Thyroid gland (tissue), 4 donors: Measurements from ENCODE around the gene TMPRSS6. TPM values are rescaled to one million over a fixed set of nuclear protein-coding genes. Genes with fewer than 3 reads are reported as not detected.

Experiments used
- DNase-seq, 2 donors: peaks; one replicate each; pipeline ENCODE4 v3.0.0-alpha.2; 2019
- H3K27ac ChIP-seq, 3 donors: fragments of 200-600 bp; sonication (generic); 1 replicate in 2 of 3; 2 replicates in 1 of 3; pipeline ENCODE4 v1.5.1; 2016 to 2019; ENCODE audit warnings: mild to moderate bottlenecking in 1 of 3, moderate library complexity in 1 of 3
- H3K27me3 ChIP-seq: fragments of 200-600 bp; sonication (generic); one replicate; pipeline ENCODE4 v1.5.1; 2019
- H3K36me3 ChIP-seq, 2 donors: fragments of 200-600 bp; sonication (generic); one replicate each; pipeline ENCODE4 v1.5.1; 2016 to 2019
- H3K4me1 ChIP-seq, 2 donors: fragments of 200-600 bp; sonication (generic); one replicate each; pipeline ENCODE4 v1.5.1; 2017 to 2019
- H3K4me3 ChIP-seq, 3 donors: fragments of 200-600 bp; sonication (generic); replicated peaks in 1 of 3; 1 replicate in 2 of 3; 2 replicates in 1 of 3; pipeline ENCODE4 v1.5.1; 2016; ENCODE audit warnings: mild to moderate bottlenecking in 1 of 3
- H3K9me3 ChIP-seq: fragments of 200-600 bp; sonication (generic); one replicate; pipeline ENCODE4 v1.5.1; 2017
- CTCF ChIP-seq, 6 experiments: fragments of 200-600 bp in 3 of 6; fragments of 450-650 bp in 3 of 6; sonication (generic) in 3 of 6; IDR thresholded peaks; one replicate each; pipeline ENCODE4 v1.5.1; 2016 to 2019; ENCODE audit warnings: antibody characterized with exemption in 6 of 6, mild to moderate bottlenecking in 2 of 6, inconsistent platforms in 1 of 6, moderate library complexity in 1 of 6
- POLR2A ChIP-seq, 2 donors: fragments of 450-650 bp; IDR thresholded peaks; one replicate each; pipeline ENCODE4 v1.6.1; 2017; ENCODE audit warnings: antibody characterized with exemption in 2 of 2, mild to moderate bottlenecking in 2 of 2, moderate library complexity in 1 of 2
- WGBS, 2 donors: methylation state at CpG; one replicate each; pipeline ENCODE4 v1.1.5; 2017; 5-methylcytosine and 5-hydroxymethylcytosine counted together
- intact Hi-C: fragments of 100-400 bp; cut with DNase I; formaldehyde crosslinking; loops from one replicate; pipeline ENCODE4 v1.15.1; 2023
- total RNA-seq, 4 donors: library from RNA; depleted of rRNA; stranded (reverse); fragments of >200 nt; gene quantifications; one replicate each; pipeline ENCODE4 v1.2.3, GENCODE V29; 2016

The TMPRSS6 gene
- total RNA-seq, 4 donors from 2014 or later, result 0.50 TPM; not detected in 3

- no peaks in the 10 kb centered on the region for H3K36me3 ChIP-seq
- H3K27ac ChIP-seq, result no peak overlapping the region
- 94 to 100% methylated on average over 1 to 10 of the region's 16 CpGs for WGBS, 2 donors
- DNase-seq, result no peak
- H3K4me1 ChIP-seq, result peaks cover 0 to 7% of the 10 kb centered on the region in 2 donors
- intact Hi-C loops, result no loop called here
- no peak for TF ChIP-seq POLR2A (IDR thresholded peaks at IDR 0.05)
- no peak for TF ChIP-seq CTCF (IDR thresholded peaks at IDR 0.05)
- no peaks in the 10 kb centered on the region for H3K27me3 ChIP-seq
- no peaks in the 10 kb centered on the region for H3K9me3 ChIP-seq
- no peak overlapping the region for H3K4me3 ChIP-seq
Measured at GRCh38 chr22:37140686-37141323, 31.3 kb upstream of the TMPRSS6 start.

GRCh38 chr22:37139762-37140161 is 30.2 kb upstream of the TMPRSS6 start:
- no peak for DNase-seq
- no peaks in the 10 kb centered on the region for H3K4me1 ChIP-seq
- H3K27ac ChIP-seq, result no peak overlapping the region
- H3K27me3 ChIP-seq, result no peaks in the 10 kb centered on the region
- intact Hi-C loops, result no loop called here
- H3K36me3 ChIP-seq, result no peaks in the 10 kb centered on the region
- TF ChIP-seq POLR2A (IDR thresholded peaks at IDR 0.05), result no peak
- TF ChIP-seq CTCF (IDR thresholded peaks at IDR 0.05), result no peak
- 75 to 78% methylated on average over 5 to 7 of the region's 7 CpGs for WGBS, 2 donors
- H3K4me3 ChIP-seq, result no peak overlapping the region
- no peaks in the 10 kb centered on the region for H3K9me3 ChIP-seq

GRCh38 chr22:37138849-37139561 is 29.5 kb upstream of the TMPRSS6 start:
- WGBS, 2 donors, result 70 to 71% methylated on average over 14 to 15 of the region's 16 CpGs
- H3K4me3 ChIP-seq, result no peak overlapping the region
- no peaks in the 10 kb centered on the region for H3K4me1 ChIP-seq
- DNase-seq, result no peak
- H3K36me3 ChIP-seq, result no peaks in the 10 kb centered on the region
- TF ChIP-seq CTCF (IDR thresholded peaks at IDR 0.05) (no peak), POLR2A (IDR thresholded peaks at IDR 0.05) (no peak)
- H3K27ac ChIP-seq, result no peak overlapping the region
- intact Hi-C loops, result no loop called here
- no peaks in the 10 kb centered on the region for H3K9me3 ChIP-seq
- no peaks in the 10 kb centered on the region for H3K27me3 ChIP-seq

GRCh38 chr22:37137903-37138665 is 28.6 kb upstream of the TMPRSS6 start:
- no peaks in the 10 kb centered on the region for H3K27me3 ChIP-seq
- WGBS, 2 donors, result 73 to 78% methylated on average over 6 of the region's 6 CpGs
- DNase-seq, result no peak
- H3K9me3 ChIP-seq, result no peaks in the 10 kb centered on the region
- no peaks in the 10 kb centered on the region for H3K36me3 ChIP-seq
- H3K4me1 ChIP-seq, result no peaks in the 10 kb centered on the region
- no peak overlapping the region for H3K4me3 ChIP-seq
- intact Hi-C loops, result no loop called here
- no peak for TF ChIP-seq CTCF (IDR thresholded peaks at IDR 0.05)
- no peak for TF ChIP-seq POLR2A (IDR thresholded peaks at IDR 0.05)
- no peak overlapping the region for H3K27ac ChIP-seq

GRCh38 chr22:37137131-37137530 is 27.6 kb upstream of the TMPRSS6 start:
- TF ChIP-seq POLR2A (IDR thresholded peaks at IDR 0.05) (no peak), CTCF (IDR thresholded peaks at IDR 0.05) (no peak)
- no peak overlapping the region for H3K4me3 ChIP-seq
- no peaks in the 10 kb centered on the region for H3K9me3 ChIP-seq
- no peak for DNase-seq
- H3K27me3 ChIP-seq, result no peaks in the 10 kb centered on the region
- no peak overlapping the region for H3K27ac ChIP-seq
- WGBS, 2 donors, result 82 to 84% methylated on average over 8 of the region's 8 CpGs
- intact Hi-C loops, result no loop called here
- H3K4me1 ChIP-seq, result no peaks in the 10 kb centered on the region
- no peaks in the 10 kb centered on the region for H3K36me3 ChIP-seq
